SK-N-SH treated with all-trans-retinoic acid at 6 μM for 48 hours (cell line): ENCODE data around the gene ATF6B.

Experiments used
- ATAC-seq: fragments of 200-7000 bp; cut with Tn5 transposase; 3 replicates; pipeline ENCODE4 v1.9.1; 2020; ENCODE audit warnings: mild to moderate bottlenecking, moderate library complexity
- BACH2 ChIP-seq: fragments of 250-450 bp; sonication (Bioruptor Pico); IDR thresholded peaks from 2 replicates; pipeline ENCODE4 v1.9.0; 2021; ENCODE audit warnings: mild to moderate bottlenecking, borderline replicate concordance
- CREB5 ChIP-seq: fragments of 250-450 bp; sonication (Bioruptor Pico); IDR thresholded peaks from 2 replicates; pipeline ENCODE4 v1.5.1; 2020; ENCODE audit warnings: low read depth, mild to moderate bottlenecking, moderate library complexity
- CSDC2 ChIP-seq: fragments of 250-450 bp; sonication (Bioruptor Pico); IDR thresholded peaks from 2 replicates; pipeline ENCODE4 v1.5.0; 2020; ENCODE audit warnings: mild to moderate bottlenecking, moderate library complexity
- CSRNP3 ChIP-seq: fragments of 250-450 bp; sonication (Bioruptor Pico); IDR thresholded peaks from 2 replicates; pipeline ENCODE4 v1.5.1; 2021; ENCODE audit warnings: mild to moderate bottlenecking, moderate library complexity
- ESRRG ChIP-seq: fragments of 250-450 bp; sonication (Bioruptor Pico); IDR thresholded peaks from 2 replicates; pipeline ENCODE4 v1.6.1; 2021; ENCODE audit warnings: mild to moderate bottlenecking
- GLIS3 ChIP-seq: fragments of 250-450 bp; sonication (Bioruptor Pico); IDR thresholded peaks from 2 replicates; pipeline ENCODE4 v1.5.0; 2020; ENCODE audit warnings: mild to moderate bottlenecking, moderate library complexity
- ISL1 ChIP-seq: fragments of 250-450 bp; sonication (Bioruptor Pico); IDR thresholded peaks from 2 replicates; pipeline ENCODE4 v2.1.2; 2022; ENCODE audit warnings: mild to moderate bottlenecking, moderate library complexity
- OSR1 ChIP-seq: fragments of 250-450 bp; sonication (Bioruptor Pico); IDR thresholded peaks from 2 replicates; pipeline ENCODE4 v1.8.0; 2022; ENCODE audit warnings: moderate library complexity, mild to moderate bottlenecking, inconsistent platforms
- PATZ1 ChIP-seq: fragments of 250-450 bp; sonication (Bioruptor Pico); IDR thresholded peaks from 2 replicates; pipeline ENCODE4 v1.8.0; 2020; ENCODE audit warnings: mild to moderate bottlenecking, moderate library complexity, borderline replicate concordance
- POU6F1 ChIP-seq: fragments of 250-450 bp; sonication (Bioruptor Pico); IDR thresholded peaks from 2 replicates; pipeline ENCODE4 v1.8.0; 2021; ENCODE audit warnings: low read depth, mild to moderate bottlenecking, moderate library complexity, borderline replicate concordance
- PPARA ChIP-seq: fragments of 250-450 bp; sonication (Bioruptor Pico); IDR thresholded peaks from 2 replicates; pipeline ENCODE4 v1.5.0; 2020; ENCODE audit warnings: mild to moderate bottlenecking, borderline replicate concordance
- RARB ChIP-seq: fragments of 250-450 bp; sonication (Bioruptor Pico); IDR thresholded peaks from 2 replicates; pipeline ENCODE4 v1.8.0; 2021; ENCODE audit warnings: mild to moderate bottlenecking, moderate library complexity
- TCF4 ChIP-seq: fragments of 250-450 bp; sonication (Bioruptor Pico); IDR thresholded peaks from 2 replicates; pipeline ENCODE4 v1.8.0; 2021; ENCODE audit warnings: mild to moderate bottlenecking, moderate library complexity, borderline replicate concordance
- TOX ChIP-seq: fragments of 250-450 bp; sonication (Bioruptor Pico); IDR thresholded peaks from 2 replicates; pipeline ENCODE4 v1.8.0; 2021; ENCODE audit warnings: mild to moderate bottlenecking, moderate library complexity, borderline replicate concordance
- TSHZ2 ChIP-seq: fragments of 250-450 bp; sonication (Bioruptor Pico); IDR thresholded peaks from 2 replicates; pipeline ENCODE4 v1.5.0; 2020; ENCODE audit warnings: mild to moderate bottlenecking, moderate library complexity
- ZC3H10 ChIP-seq: fragments of 250-450 bp; sonication (Bioruptor Pico); IDR thresholded peaks from 2 replicates; pipeline ENCODE4 v1.5.1; 2021; ENCODE audit warnings: mild to moderate bottlenecking, moderate library complexity
- ZFP3 ChIP-seq: fragments of 250-450 bp; sonication (Bioruptor Pico); IDR thresholded peaks from 2 replicates; pipeline ENCODE4 v1.5.0; 2020; ENCODE audit warnings: mild to moderate bottlenecking, moderate library complexity
- ZFP30 ChIP-seq: fragments of 450-650 bp; formaldehyde crosslinking; IDR thresholded peaks from 2 replicates; pipeline ENCODE4 v1.5.0; 2022; ENCODE audit warnings: mild to moderate bottlenecking, moderate library complexity
- ZNF565 ChIP-seq: fragments of 450-650 bp; formaldehyde crosslinking; conservative IDR thresholded peaks from 2 replicates; pipeline ENCODE4 v1.5.0; 2020; ENCODE audit warnings: low read depth, mild to moderate bottlenecking, moderate library complexity
- ZNF70 ChIP-seq: fragments of 450-650 bp; formaldehyde crosslinking; IDR thresholded peaks from 2 replicates; pipeline ENCODE4 v1.5.0; 2020; ENCODE audit warnings: mild to moderate bottlenecking, moderate library complexity
- ZNF8 ChIP-seq: fragments of 450-650 bp; formaldehyde crosslinking; IDR thresholded peaks from 2 replicates; pipeline ENCODE4 v1.5.0; 2020; ENCODE audit warnings: mild to moderate bottlenecking, moderate library complexity

The ATF6B gene

GRCh38 chr6:32151863-32152768 lies 24.1 kb upstream of the ATF6B start, which contains the start of gene PRRT1:
Gene PRRT1 (minus strand): TSS chr6:32151939. CDS start chr6:32151827, 112 bp downstream.
- no peak for ATAC-seq
- TF ChIP-seq GLIS3 (no peak), CSRNP3 (CRISPR knock-in tag) (no peak), ZNF565 (CRISPR knock-in tag) (no peak), TSHZ2 (no peak), TCF4 (CRISPR knock-in tag) (no peak), ISL1 (CRISPR knock-in tag) (no peak), OSR1 (CRISPR knock-in tag) (no peak), ZNF70 (no peak), ZNF8 (CRISPR knock-in tag) (no peak), CSDC2 (CRISPR knock-in tag) (no peak), PPARA (CRISPR knock-in tag) (no peak), CREB5 (no peak), ZFP30 (CRISPR knock-in tag) (no peak), BACH2 (CRISPR knock-in tag) (no peak), RARB (no peak), ZC3H10 (no peak), ESRRG (CRISPR knock-in tag) (no peak), PATZ1 (no peak), TOX (CRISPR knock-in tag) (no peak), POU6F1 (CRISPR knock-in tag) (no peak)

GRCh38 chr6:32151181-32151862 lies 23.3 kb upstream of the ATF6B start:
- ATAC-seq: no peak
- TF ChIP-seq RARB (no peak), BACH2 (CRISPR knock-in tag) (no peak), ZNF565 (CRISPR knock-in tag) (no peak), ZFP3 (no peak), ISL1 (CRISPR knock-in tag) (no peak), POU6F1 (CRISPR knock-in tag) (no peak), GLIS3 (no peak), ZFP30 (CRISPR knock-in tag) (no peak), TCF4 (CRISPR knock-in tag) (no peak), CSDC2 (CRISPR knock-in tag) (no peak), ESRRG (CRISPR knock-in tag) (no peak), OSR1 (CRISPR knock-in tag) (no peak), CREB5 (no peak), ZC3H10 (no peak), TSHZ2 (no peak)
